K562 (cell line): Measurements from ENCODE around the gene VAT1L.

ENCODE experiments used
- GABPA ChIP-seq: fragments of 200-800 bp; sonication (Bioruptor generic); conservative IDR thresholded peaks from 2 replicates; pipeline ENCODE4 v1.6.1; 2016; ENCODE audit warnings: low read depth, missing genetic modification characterization, missing compliant biosample characterization
- TF ChIP-seq, protein P1 (sequence below), 2 experiments: fragments of 450-650 bp; formaldehyde crosslinking in 1 of 2; IDR thresholded peaks; 2 replicates each; pipeline versions ENCODE4 v1.4.0 to v1.6.1; 2014 to 2020; ENCODE audit warnings: mild to moderate bottlenecking in 2 of 2, borderline replicate concordance in 1 of 2, low read depth in 1 of 2

DNA sequence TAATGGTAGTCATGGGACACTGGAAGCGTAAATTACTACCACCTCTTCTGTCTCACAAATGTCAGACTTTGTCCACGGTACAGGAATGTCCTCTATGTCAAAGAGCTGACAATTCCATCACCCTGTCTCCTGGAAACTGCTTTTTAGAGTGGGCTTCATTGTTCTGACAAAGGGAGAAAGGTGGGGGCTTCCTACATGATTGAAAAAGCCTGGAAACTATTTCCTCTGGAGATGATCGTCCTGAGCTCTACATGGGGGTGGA lies 53.1 kb downstream of the VAT1L start:
- no peak for TF ChIP-seq GABPA (tag)
- TF ChIP-seq, protein P1, sequence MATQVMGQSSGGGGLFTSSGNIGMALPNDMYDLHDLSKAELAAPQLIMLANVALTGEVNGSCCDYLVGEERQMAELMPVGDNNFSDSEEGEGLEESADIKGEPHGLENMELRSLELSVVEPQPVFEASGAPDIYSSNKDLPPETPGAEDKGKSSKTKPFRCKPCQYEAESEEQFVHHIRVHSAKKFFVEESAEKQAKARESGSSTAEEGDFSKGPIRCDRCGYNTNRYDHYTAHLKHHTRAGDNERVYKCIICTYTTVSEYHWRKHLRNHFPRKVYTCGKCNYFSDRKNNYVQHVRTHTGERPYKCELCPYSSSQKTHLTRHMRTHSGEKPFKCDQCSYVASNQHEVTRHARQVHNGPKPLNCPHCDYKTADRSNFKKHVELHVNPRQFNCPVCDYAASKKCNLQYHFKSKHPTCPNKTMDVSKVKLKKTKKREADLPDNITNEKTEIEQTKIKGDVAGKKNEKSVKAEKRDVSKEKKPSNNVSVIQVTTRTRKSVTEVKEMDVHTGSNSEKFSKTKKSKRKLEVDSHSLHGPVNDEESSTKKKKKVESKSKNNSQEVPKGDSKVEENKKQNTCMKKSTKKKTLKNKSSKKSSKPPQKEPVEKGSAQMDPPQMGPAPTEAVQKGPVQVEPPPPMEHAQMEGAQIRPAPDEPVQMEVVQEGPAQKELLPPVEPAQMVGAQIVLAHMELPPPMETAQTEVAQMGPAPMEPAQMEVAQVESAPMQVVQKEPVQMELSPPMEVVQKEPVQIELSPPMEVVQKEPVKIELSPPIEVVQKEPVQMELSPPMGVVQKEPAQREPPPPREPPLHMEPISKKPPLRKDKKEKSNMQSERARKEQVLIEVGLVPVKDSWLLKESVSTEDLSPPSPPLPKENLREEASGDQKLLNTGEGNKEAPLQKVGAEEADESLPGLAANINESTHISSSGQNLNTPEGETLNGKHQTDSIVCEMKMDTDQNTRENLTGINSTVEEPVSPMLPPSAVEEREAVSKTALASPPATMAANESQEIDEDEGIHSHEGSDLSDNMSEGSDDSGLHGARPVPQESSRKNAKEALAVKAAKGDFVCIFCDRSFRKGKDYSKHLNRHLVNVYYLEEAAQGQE (IDR thresholded peaks at IDR 0.05; ENCODE audit: borderline replicate concordance): no peak
- TF ChIP-seq, protein P1 (CRISPR knock-in tag; IDR thresholded peaks at IDR 0.05; ENCODE audit: low read depth): no peak
